LNCaP clone FGC (cell line): Measurements from ENCODE around the gene DYSF.

Source experiments
- DNase-seq: peaks from one replicate; pipeline ENCODE4 v3.0.0-alpha.2; 2011; ENCODE audit warnings: low read depth
- H3K4me3 ChIP-seq: 2 replicates; pipeline ENCODE4 v1.5.1; 2011; ENCODE audit warnings: mild to moderate bottlenecking, low read depth, low read length, control low read depth
- TF ChIP-seq, protein P1 (sequence below): IDR thresholded peaks from 2 replicates; pipeline ENCODE4 v1.5.1; 2012; ENCODE audit warnings: mild to moderate bottlenecking; ENCODE audit not compliant: control insufficient read depth, insufficient read depth; ENCODE audit errors: extremely low read depth

Gene DYSF

DNA sequence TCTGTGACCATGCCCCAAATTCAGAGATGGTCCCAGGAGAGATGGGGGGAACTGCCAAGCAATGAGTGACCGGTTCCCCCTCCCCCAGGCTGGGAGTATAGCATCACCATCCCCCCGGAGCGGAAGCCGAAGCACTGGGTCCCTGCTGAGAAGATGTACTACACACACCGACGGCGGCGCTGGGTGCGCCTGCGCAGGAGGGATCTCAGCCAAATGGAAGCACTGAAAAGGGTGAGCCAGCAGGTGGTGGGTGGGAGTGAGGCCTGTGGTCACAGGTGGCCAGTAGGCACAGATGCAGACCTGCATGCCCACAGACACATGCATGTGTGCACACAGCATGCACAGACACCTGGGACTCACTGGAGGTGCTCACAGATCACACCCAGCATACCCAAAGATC, 117.2 kb downstream of the DYSF start:
- TF ChIP-seq, protein P1, sequence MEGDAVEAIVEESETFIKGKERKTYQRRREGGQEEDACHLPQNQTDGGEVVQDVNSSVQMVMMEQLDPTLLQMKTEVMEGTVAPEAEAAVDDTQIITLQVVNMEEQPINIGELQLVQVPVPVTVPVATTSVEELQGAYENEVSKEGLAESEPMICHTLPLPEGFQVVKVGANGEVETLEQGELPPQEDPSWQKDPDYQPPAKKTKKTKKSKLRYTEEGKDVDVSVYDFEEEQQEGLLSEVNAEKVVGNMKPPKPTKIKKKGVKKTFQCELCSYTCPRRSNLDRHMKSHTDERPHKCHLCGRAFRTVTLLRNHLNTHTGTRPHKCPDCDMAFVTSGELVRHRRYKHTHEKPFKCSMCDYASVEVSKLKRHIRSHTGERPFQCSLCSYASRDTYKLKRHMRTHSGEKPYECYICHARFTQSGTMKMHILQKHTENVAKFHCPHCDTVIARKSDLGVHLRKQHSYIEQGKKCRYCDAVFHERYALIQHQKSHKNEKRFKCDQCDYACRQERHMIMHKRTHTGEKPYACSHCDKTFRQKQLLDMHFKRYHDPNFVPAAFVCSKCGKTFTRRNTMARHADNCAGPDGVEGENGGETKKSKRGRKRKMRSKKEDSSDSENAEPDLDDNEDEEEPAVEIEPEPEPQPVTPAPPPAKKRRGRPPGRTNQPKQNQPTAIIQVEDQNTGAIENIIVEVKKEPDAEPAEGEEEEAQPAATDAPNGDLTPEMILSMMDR: no peak
- DNase-seq: no peak

DNA sequence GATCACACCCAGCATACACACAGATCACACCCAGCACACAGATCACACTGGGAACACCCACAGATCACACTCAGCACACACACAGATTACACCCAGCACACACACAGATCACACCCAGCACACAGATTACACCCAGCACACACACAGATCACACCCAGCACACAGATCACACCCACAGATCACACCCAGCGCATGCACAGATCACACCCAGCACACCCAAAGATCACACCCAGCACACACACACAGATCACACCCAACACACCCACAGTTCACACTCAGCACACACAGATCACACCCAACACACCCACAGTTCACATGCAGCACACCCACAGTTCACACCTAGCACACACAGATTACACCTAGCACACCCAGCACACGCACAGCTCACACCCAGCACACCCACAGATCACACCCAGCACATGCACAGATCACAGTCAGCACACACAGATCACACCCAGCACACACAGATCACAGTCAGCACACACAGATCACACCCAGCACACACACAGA, 117.6 kb downstream of the DYSF start:
- TF ChIP-seq, protein P1: no peak
- no peak for DNase-seq
- no peak overlapping the region for H3K4me3 ChIP-seq

More for the DNA sequence above, 117.2 kb downstream of the DYSF start:
- H3K4me3 ChIP-seq: no peak overlapping the region

DNA sequence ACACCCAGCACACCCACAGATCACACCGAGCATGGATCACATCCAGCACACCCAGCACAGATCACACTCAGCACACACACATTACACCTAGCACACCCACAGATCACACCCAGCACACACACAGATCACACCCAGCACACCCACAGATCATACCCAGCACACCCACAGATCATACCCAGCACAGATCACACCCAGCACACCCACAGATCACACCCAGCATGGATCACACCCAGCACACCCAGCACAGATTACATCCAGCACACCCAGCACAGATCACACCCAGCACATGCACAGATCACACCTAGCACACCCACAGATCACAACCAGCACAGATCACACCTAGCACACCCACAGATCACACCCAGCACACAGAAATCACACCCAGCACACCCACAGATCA, 118.6 kb downstream of the DYSF start:
- DNase-seq: no peak
- TF ChIP-seq, protein P1: no peak
- no peak overlapping the region for H3K4me3 ChIP-seq

DNA sequence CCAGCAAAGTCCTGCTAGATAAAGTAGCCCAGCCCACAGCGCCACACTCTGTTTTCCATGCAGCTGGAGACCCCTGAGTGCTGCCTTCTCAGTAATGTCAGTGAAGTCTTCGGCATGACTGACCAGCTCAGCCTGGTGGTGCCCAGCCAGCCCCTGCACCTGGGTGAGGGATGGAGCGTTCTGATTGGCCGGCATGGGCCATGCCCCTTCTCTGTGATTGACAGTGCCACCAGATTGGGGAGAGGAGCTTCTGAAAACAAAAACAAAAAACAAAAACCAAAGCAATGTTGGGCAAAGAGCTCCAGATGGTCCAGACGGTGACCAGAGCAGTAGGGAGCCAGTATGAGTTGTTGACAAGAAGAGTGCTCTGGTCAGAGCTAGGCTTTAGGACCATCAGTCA, 122.6 kb downstream of the DYSF start:
- no peak overlapping the region for H3K4me3 ChIP-seq
- TF ChIP-seq, protein P1: no peak

DNA sequence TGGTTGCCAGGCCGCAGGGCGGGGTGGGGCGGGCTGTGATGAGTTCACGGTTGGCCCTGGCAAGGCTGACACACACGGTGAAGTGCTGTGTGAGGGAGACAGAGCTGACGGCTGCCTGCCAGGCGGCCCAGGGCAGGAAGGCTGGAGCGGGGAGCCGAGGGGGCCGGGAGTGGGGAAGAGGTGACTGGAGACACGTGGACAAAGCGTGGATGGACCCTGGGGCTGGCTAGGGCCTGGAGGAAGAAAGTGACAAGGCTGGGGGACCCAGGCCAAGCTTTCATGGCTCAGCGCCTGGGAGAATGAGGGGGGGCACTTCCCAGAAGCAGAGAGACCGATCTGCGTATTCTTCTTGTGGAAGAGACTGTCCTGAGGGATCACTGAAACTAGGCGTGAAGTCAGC, 123.2 kb downstream of the DYSF start:
- H3K4me3 ChIP-seq: no peak overlapping the region
- DNase-seq: no peak
- TF ChIP-seq, protein P1: no peak

More for the DNA sequence above, 122.6 kb downstream of the DYSF start:
- no peak for DNase-seq

DNA sequence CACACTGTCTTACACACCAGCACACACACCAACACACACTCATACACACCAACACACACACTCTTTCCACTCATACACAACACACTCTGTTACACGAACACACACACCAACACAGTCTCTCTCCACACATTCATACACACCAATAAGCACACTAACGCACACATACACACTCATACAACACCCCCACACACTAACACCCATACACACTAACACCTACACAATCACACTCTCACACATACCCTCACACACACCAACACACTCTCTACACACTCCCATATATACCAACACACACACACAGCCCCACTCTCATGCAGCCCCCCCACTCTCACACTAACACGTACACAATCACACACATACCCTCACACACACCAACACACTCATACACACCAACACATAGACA, 123.8 kb downstream of the DYSF start:
- TF ChIP-seq, protein P1: no peak
- no peak for DNase-seq
- H3K4me3 ChIP-seq: no peak overlapping the region

DNA sequence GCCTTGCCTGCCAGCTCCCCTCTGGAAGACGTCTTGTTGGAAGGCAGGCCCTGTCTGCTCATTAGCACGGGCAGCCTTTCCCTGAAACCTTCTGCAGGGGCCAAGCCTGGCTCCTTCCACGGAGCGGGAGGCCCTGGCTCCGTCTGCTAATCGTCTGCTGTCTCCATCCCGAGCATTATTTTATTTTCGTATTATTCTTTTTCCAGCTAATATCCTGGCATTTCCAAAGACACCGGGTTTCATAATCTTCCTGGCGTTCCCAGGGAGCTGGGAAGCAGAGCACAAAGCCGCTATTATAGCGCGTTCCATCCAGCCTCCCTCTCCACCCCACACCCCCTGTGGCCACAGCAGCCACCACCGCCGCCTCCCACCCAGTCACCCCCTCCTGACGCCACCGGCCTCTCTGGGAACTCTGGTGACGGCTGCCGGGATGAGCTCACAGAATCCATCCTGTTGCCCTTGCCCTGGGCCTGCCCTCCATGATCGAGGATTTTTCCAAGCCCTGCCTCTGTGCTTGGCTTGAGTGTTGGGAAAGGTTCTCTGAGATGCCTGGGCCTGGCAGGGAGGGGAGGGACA, 125.5 kb downstream of the DYSF start:
- no peak for DNase-seq
- no peak overlapping the region for H3K4me3 ChIP-seq
- TF ChIP-seq, protein P1: no peak
